Liver (tissue), 9 donors: ENCODE data around the gene DGCR8. TPM values are rescaled to one million over a fixed set of nuclear protein-coding genes. Genes with fewer than 3 reads are reported as not detected.

ENCODE experiments used
- DNase-seq: peaks from one replicate; pipeline ENCODE4 v3.0.0-alpha.2; 2017; ENCODE audit warnings: low spot score
- H3K27ac ChIP-seq, 2 donors: one replicate each; pipeline ENCODE4 v1.7.0; 2013; ENCODE audit warnings: inconsistent platforms in 2 of 2, low read length in 2 of 2, control low read depth in 1 of 2, low read depth in 1 of 2, mild to moderate bottlenecking in 1 of 2
- H3K27me3 ChIP-seq, 4 donors: one replicate each; pipeline versions ENCODE4 v1.6.1 to v1.7.0; 2013; ENCODE audit warnings: low read length in 3 of 4, inconsistent platforms in 1 of 4, mild to moderate bottlenecking in 1 of 4, moderate library complexity in 1 of 4; ENCODE audit not compliant: control insufficient read depth in 4 of 4, insufficient read depth in 4 of 4
- H3K36me3 ChIP-seq, 4 donors: one replicate each; pipeline versions ENCODE4 v1.6.1 to v1.7.0; 2013; ENCODE audit warnings: low read length in 3 of 4, mild to moderate bottlenecking in 3 of 4, low read depth in 1 of 4, moderate library complexity in 1 of 4; ENCODE audit not compliant: control insufficient read depth in 4 of 4, insufficient read depth in 3 of 4
- H3K4me1 ChIP-seq, 4 donors: one replicate each; pipeline versions ENCODE4 v1.6.1 to v1.7.0; 2013; ENCODE audit warnings: low read length in 3 of 4, mild to moderate bottlenecking in 3 of 4, moderate library complexity in 1 of 4; ENCODE audit not compliant: control insufficient read depth in 4 of 4, insufficient read depth in 4 of 4
- H3K4me3 ChIP-seq, 3 donors: one replicate each; pipeline versions ENCODE4 v1.6.1 to v1.7.0; 2013; ENCODE audit warnings: low read length in 3 of 3, control low read depth in 1 of 3, low read depth in 1 of 3, mild to moderate bottlenecking in 1 of 3
- H3K9ac ChIP-seq, 2 donors: one replicate each; pipeline ENCODE4 v1.7.0; 2013; ENCODE audit warnings: low read length in 2 of 2, mild to moderate bottlenecking in 2 of 2, moderate library complexity in 2 of 2, control low read depth in 1 of 2, low read depth in 1 of 2
- H3K9me3 ChIP-seq, 4 donors: one replicate each; pipeline versions ENCODE4 v1.6.1 to v1.7.0; 2013; ENCODE audit warnings: low read length in 3 of 4; ENCODE audit not compliant: control insufficient read depth in 4 of 4
- ATF3 ChIP-seq: IDR thresholded peaks from 2 replicates; pipeline ENCODE4 v1.6.1; 2016; ENCODE audit warnings: antibody characterized with exemption
- CTCF ChIP-seq: fragments of 150-350 bp; IDR thresholded peaks from 2 replicates; pipeline ENCODE4 v1.5.1; 2017; ENCODE audit warnings: improper control_type of control experiment, low read depth, low read length; ENCODE audit not compliant: missing input control
- EGR1 ChIP-seq, 2 donors: IDR thresholded peaks; 2 replicates each; pipeline ENCODE4 v1.6.1; 2016 to 2018; ENCODE audit warnings: antibody characterized with exemption in 2 of 2, low read depth in 2 of 2
- FOXA1 ChIP-seq: IDR thresholded peaks from 2 replicates; pipeline ENCODE4 v1.6.1; 2016; ENCODE audit warnings: antibody characterized with exemption
- FOXA2 ChIP-seq: IDR thresholded peaks from 2 replicates; pipeline ENCODE4 v1.6.1; 2016; ENCODE audit warnings: antibody characterized with exemption
- GABPA ChIP-seq, 2 donors: IDR thresholded peaks in 1 of 2; conservative IDR thresholded peaks in 1 of 2; 2 replicates each; pipeline ENCODE4 v1.6.1; 2016; ENCODE audit warnings: antibody characterized with exemption in 2 of 2, mild to moderate bottlenecking in 1 of 2, moderate library complexity in 1 of 2
- HNF4A ChIP-seq, 2 donors: conservative IDR thresholded peaks; 2 replicates each; pipeline ENCODE4 v1.6.1; 2016; ENCODE audit warnings: antibody characterized with exemption in 2 of 2, mild to moderate bottlenecking in 2 of 2
- HNF4G ChIP-seq: IDR thresholded peaks from 2 replicates; pipeline ENCODE4 v1.6.1; 2016; ENCODE audit warnings: antibody characterized with exemption
- JUND ChIP-seq, 2 donors: IDR thresholded peaks; 2 replicates each; pipeline ENCODE4 v1.6.1; 2016; ENCODE audit warnings: antibody characterized with exemption in 2 of 2
- MAX ChIP-seq: IDR thresholded peaks from 2 replicates; pipeline ENCODE4 v1.6.1; 2016; ENCODE audit warnings: antibody characterized with exemption
- NR2F2 ChIP-seq: IDR thresholded peaks from 2 replicates; pipeline ENCODE4 v1.6.1; 2016; ENCODE audit warnings: antibody characterized with exemption
- RAD21 ChIP-seq, 2 donors: IDR thresholded peaks; 2 replicates each; pipeline ENCODE4 v1.6.1; 2016; ENCODE audit warnings: antibody characterized with exemption in 2 of 2, mild to moderate bottlenecking in 2 of 2
- REST ChIP-seq: IDR thresholded peaks from 2 replicates; pipeline ENCODE4 v1.6.1; 2016; ENCODE audit warnings: antibody characterized with exemption, mild to moderate bottlenecking
- RXRA ChIP-seq, 2 donors: IDR thresholded peaks; 2 replicates each; pipeline ENCODE4 v1.6.1; 2017 to 2018; ENCODE audit warnings: antibody characterized with exemption in 2 of 2, mild to moderate bottlenecking in 1 of 2
- SP1 ChIP-seq: IDR thresholded peaks from 2 replicates; pipeline ENCODE4 v1.6.1; 2018; ENCODE audit warnings: antibody characterized with exemption, mild to moderate bottlenecking
- TAF1 ChIP-seq: conservative IDR thresholded peaks from 2 replicates; pipeline ENCODE4 v1.6.1; 2016; ENCODE audit warnings: antibody characterized with exemption, mild to moderate bottlenecking
- YY1 ChIP-seq: IDR thresholded peaks from 2 replicates; pipeline ENCODE4 v1.6.1; 2016; ENCODE audit warnings: antibody characterized with exemption, mild to moderate bottlenecking
- ZBTB33 ChIP-seq: IDR thresholded peaks from 2 replicates; pipeline ENCODE4 v1.6.1; 2016; ENCODE audit warnings: antibody characterized with exemption
- WGBS: extraction: QIAGEN DNeasy Blood & Tissue Kit; methylation state at CpG from one replicate; pipeline ENCODE4 v1.1.7; 2013; 5-methylcytosine and 5-hydroxymethylcytosine counted together
- polyA plus RNA-seq, 2 donors: library from polyadenylated mRNA; stranded (reverse) in 1 of 2; unstranded in 1 of 2; fragments of 200-250 nt in 1 of 2; fragments of >200 nt in 1 of 2; fragmentation: Nextera tagmentation in 1 of 2; extraction: Ambion mirVana in 1 of 2; gene quantifications; one replicate each; pipeline versions ENCODE4 v1.2.1 to v1.2.3, GENCODE V29; 2013 to 2015
- total RNA-seq, 2 donors: library from RNA; depleted of rRNA; stranded (reverse); fragments of >200 nt; gene quantifications; one replicate each; pipeline ENCODE4 v1.2.3, GENCODE V29; 2014
- donor health status: healthy.
- donor health status: healthy.
- donor health status: healthy.
- donor health status: healthy.
- donor health status: healthy.

Gene DGCR8
- total and polyA plus RNA-seq, 4 donors: 7.9 to 27.1 (median 15.8) TPM

- Histone ChIP-seq H3K9me3 (no peaks in the 10 kb centered on the region), H3K4me3 (no peak overlapping the region), H3K4me1 (peaks cover 22 to 56% (median 46%) of the 10 kb centered on the region in 4 donors), H3K27me3 (no peaks in the 10 kb centered on the region), H3K9ac (peak overlapping the region in 1 of 2 donors; percentile 32), H3K36me3 (peaks cover 14 to 28% (median 20%) of the 10 kb centered on the region in 4 donors), H3K27ac (peak overlapping the region; percentile 72 to 92)
- TF ChIP-seq ZBTB33 (no peak), YY1 (no peak), RXRA (IDR thresholded peaks at IDR 0.05) (peak; percentile 51 to 55)
- DNase-seq: no peak
- WGBS: 60% methylated on average over 10 of the region's 10 CpGs
These were observed 4.0 kb downstream of the DGCR8 start for GRCh38 chr22:20083891-20084546.

GRCh38 chr22:20084547-20085413 lies 4.7 kb downstream of the DGCR8 start:
- H3K4me3 ChIP-seq: no peak overlapping the region
- H3K36me3 ChIP-seq: peaks cover 16 to 36% (median 27%) of the 10 kb centered on the region in 4 donors
- peak overlapping the region; percentile 72 to 92 for H3K27ac ChIP-seq
- DNase-seq: peak; percentile 65
- H3K9me3 ChIP-seq: no peaks in the 10 kb centered on the region
- peaks cover 20 to 56% (median 46%) of the 10 kb centered on the region in 4 donors for H3K4me1 ChIP-seq
- no peak for TF ChIP-seq TAF1
- no peak for TF ChIP-seq ATF3
- TF ChIP-seq YY1: no peak
- peak; percentile 60 to 77 for TF ChIP-seq HNF4A (conservative IDR thresholded peaks at IDR 0.05)
- no peak for TF ChIP-seq GABPA (IDR thresholded peaks at IDR 0.05 in 1 of 2, conservative IDR thresholded peaks at IDR 0.05 in 1 of 2)
- no peak for TF ChIP-seq JUND (IDR thresholded peaks at IDR 0.05)
- TF ChIP-seq ZBTB33: no peak
- no peak for TF ChIP-seq EGR1 (IDR thresholded peaks at IDR 0.05; ENCODE audit: low read depth in 2 of 2)
- TF ChIP-seq SP1: peak; percentile 24
- peak in 1 of 2 donors; percentile 26 for TF ChIP-seq RAD21 (IDR thresholded peaks at IDR 0.05)
- peak; percentile 80 for TF ChIP-seq FOXA2
- TF ChIP-seq FOXA1: peak; percentile 83
- no peak for TF ChIP-seq REST
- TF ChIP-seq CTCF: peak; percentile 15
- peak in 1 of 2 donors; percentile 76 for TF ChIP-seq RXRA (IDR thresholded peaks at IDR 0.05)
- no peak for TF ChIP-seq MAX
- no peak for TF ChIP-seq NR2F2
- TF ChIP-seq HNF4G: no peak
- no peaks in the 10 kb centered on the region for H3K27me3 ChIP-seq
- peak overlapping the region in 1 of 2 donors; percentile 42 for H3K9ac ChIP-seq
- 47% methylated on average over 23 of the region's 23 CpGs for WGBS
